DOHH2 (cell line): ENCODE measurements around the gene AHCYL1.
A peak's percentile ranks its signal among the peaks of the same experiment; 100 is the strongest.

Source experiments
- CTCF ChIP-seq: fragments of 200-600 bp; sonication (generic); IDR thresholded peaks from one replicate; pipeline ENCODE4 v1.5.1; 2014; ENCODE audit warnings: antibody characterized with exemption, mild to moderate bottlenecking, low read depth, low read length; ENCODE audit not compliant: poor library complexity, severe bottlenecking
- EZH2phosphoT487 ChIP-seq: fragments of 200-600 bp; sonication (generic); IDR thresholded peaks from 2 replicates; pipeline ENCODE4 v1.6.1; 2017; ENCODE audit warnings: borderline replicate concordance, mild to moderate bottlenecking, antibody characterized with exemption, low read length, moderate library complexity, mixed read lengths

- peak; percentile 98 for TF ChIP-seq CTCF
- no peak for TF ChIP-seq EZH2phosphoT487
Observed at GRCh38 chr1:110053552-110054428, 69.2 kb downstream of the AHCYL1 start.
